Measurements from ENCODE around the gene SMIM22. TPM values are rescaled to one million over a fixed set of nuclear protein-coding genes. Genes with fewer than 3 reads are reported as not detected.

Gene SMIM22
- total and polyA plus RNA-seq, 4 donors = 0.49 to 1.2 (median 0.72) TPM; not detected in 1

DNA sequence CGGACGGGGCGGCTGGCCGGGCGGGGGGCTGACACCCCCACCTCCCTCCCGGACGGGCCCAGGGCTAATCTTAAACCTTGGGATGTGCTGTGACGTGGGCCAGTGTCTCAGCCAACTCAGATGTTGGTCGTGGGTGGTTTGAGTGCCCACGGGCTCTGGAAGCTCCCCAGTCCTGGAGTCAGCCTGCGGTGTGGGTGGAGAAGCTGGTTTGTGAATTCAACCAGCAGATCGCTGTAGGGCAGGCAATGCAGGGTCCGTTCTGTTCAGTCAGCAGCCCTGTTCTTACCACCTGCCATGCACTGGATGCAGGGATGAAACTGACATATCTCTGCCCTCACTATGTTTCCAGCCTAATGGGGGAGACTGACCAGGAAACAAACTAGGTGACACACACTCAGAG is 20.2 kb upstream of the SMIM22 start:
- WGBS = 93% methylated on average over 13 of the region's 13 CpGs

More for the DNA sequence above, 20.2 kb upstream of the SMIM22 start:
- Histone ChIP-seq H3K9ac (ENCODE audit: low read depth in 1 of 2, low read length in 2 of 2) (no peak overlapping the region), H3K27ac (ENCODE audit: low read depth in 1 of 2, low read length in 2 of 2) (no peak overlapping the region), H3K27me3 (ENCODE audit: control insufficient read depth in 4 of 4, insufficient read depth in 4 of 4, low read length in 3 of 4) (no peaks in the 10 kb centered on the region), H3K4me1 (ENCODE audit: control insufficient read depth in 4 of 4, insufficient read depth in 4 of 4, low read length in 3 of 4) (no peaks in the 10 kb centered on the region), H3K36me3 (ENCODE audit: control insufficient read depth in 4 of 4, insufficient read depth in 3 of 4, low read depth in 1 of 4, low read length in 3 of 4) (no peaks in the 10 kb centered on the region), H3K9me3 (ENCODE audit: control insufficient read depth in 4 of 4, low read length in 3 of 4) (no peaks in the 10 kb centered on the region), H3K4me3 (ENCODE audit: low read depth in 1 of 3, low read length in 3 of 3) (no peak overlapping the region)
- TF ChIP-seq EGR1 (IDR thresholded peaks at IDR 0.05; ENCODE audit: low read depth in 2 of 2) = no peak
- no peak for TF ChIP-seq RXRA (IDR thresholded peaks at IDR 0.05)
- TF ChIP-seq HNF4A (conservative IDR thresholded peaks at IDR 0.05) = no peak
- TF ChIP-seq, protein P1, sequence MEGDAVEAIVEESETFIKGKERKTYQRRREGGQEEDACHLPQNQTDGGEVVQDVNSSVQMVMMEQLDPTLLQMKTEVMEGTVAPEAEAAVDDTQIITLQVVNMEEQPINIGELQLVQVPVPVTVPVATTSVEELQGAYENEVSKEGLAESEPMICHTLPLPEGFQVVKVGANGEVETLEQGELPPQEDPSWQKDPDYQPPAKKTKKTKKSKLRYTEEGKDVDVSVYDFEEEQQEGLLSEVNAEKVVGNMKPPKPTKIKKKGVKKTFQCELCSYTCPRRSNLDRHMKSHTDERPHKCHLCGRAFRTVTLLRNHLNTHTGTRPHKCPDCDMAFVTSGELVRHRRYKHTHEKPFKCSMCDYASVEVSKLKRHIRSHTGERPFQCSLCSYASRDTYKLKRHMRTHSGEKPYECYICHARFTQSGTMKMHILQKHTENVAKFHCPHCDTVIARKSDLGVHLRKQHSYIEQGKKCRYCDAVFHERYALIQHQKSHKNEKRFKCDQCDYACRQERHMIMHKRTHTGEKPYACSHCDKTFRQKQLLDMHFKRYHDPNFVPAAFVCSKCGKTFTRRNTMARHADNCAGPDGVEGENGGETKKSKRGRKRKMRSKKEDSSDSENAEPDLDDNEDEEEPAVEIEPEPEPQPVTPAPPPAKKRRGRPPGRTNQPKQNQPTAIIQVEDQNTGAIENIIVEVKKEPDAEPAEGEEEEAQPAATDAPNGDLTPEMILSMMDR (IDR thresholded peaks at IDR 0.05; ENCODE audit: low read depth, low read length, missing input control) = no peak
- TF ChIP-seq TAF1 (conservative IDR thresholded peaks at IDR 0.05) = no peak
- TF ChIP-seq GABPA (IDR thresholded peaks at IDR 0.05 in 1 of 2, conservative IDR thresholded peaks at IDR 0.05 in 1 of 2) = no peak
- TF ChIP-seq, protein P2, sequence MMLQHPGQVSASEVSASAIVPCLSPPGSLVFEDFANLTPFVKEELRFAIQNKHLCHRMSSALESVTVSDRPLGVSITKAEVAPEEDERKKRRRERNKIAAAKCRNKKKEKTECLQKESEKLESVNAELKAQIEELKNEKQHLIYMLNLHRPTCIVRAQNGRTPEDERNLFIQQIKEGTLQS (IDR thresholded peaks at IDR 0.05) = no peak
- TF ChIP-seq YY1 (IDR thresholded peaks at IDR 0.05) = no peak
- TF ChIP-seq, protein P3, sequence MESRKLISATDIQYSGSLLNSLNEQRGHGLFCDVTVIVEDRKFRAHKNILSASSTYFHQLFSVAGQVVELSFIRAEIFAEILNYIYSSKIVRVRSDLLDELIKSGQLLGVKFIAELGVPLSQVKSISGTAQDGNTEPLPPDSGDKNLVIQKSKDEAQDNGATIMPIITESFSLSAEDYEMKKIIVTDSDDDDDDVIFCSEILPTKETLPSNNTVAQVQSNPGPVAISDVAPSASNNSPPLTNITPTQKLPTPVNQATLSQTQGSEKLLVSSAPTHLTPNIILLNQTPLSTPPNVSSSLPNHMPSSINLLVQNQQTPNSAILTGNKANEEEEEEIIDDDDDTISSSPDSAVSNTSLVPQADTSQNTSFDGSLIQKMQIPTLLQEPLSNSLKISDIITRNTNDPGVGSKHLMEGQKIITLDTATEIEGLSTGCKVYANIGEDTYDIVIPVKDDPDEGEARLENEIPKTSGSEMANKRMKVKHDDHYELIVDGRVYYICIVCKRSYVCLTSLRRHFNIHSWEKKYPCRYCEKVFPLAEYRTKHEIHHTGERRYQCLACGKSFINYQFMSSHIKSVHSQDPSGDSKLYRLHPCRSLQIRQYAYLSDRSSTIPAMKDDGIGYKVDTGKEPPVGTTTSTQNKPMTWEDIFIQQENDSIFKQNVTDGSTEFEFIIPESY (IDR thresholded peaks at IDR 0.05) = no peak
- TF ChIP-seq, protein P4, sequence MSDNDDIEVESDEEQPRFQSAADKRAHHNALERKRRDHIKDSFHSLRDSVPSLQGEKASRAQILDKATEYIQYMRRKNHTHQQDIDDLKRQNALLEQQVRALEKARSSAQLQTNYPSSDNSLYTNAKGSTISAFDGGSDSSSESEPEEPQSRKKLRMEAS (IDR thresholded peaks at IDR 0.05) = no peak
- TF ChIP-seq JUND (IDR thresholded peaks at IDR 0.05) = no peak
- no peak for TF ChIP-seq NR2F2 (IDR thresholded peaks at IDR 0.05)
- TF ChIP-seq, protein P5, sequence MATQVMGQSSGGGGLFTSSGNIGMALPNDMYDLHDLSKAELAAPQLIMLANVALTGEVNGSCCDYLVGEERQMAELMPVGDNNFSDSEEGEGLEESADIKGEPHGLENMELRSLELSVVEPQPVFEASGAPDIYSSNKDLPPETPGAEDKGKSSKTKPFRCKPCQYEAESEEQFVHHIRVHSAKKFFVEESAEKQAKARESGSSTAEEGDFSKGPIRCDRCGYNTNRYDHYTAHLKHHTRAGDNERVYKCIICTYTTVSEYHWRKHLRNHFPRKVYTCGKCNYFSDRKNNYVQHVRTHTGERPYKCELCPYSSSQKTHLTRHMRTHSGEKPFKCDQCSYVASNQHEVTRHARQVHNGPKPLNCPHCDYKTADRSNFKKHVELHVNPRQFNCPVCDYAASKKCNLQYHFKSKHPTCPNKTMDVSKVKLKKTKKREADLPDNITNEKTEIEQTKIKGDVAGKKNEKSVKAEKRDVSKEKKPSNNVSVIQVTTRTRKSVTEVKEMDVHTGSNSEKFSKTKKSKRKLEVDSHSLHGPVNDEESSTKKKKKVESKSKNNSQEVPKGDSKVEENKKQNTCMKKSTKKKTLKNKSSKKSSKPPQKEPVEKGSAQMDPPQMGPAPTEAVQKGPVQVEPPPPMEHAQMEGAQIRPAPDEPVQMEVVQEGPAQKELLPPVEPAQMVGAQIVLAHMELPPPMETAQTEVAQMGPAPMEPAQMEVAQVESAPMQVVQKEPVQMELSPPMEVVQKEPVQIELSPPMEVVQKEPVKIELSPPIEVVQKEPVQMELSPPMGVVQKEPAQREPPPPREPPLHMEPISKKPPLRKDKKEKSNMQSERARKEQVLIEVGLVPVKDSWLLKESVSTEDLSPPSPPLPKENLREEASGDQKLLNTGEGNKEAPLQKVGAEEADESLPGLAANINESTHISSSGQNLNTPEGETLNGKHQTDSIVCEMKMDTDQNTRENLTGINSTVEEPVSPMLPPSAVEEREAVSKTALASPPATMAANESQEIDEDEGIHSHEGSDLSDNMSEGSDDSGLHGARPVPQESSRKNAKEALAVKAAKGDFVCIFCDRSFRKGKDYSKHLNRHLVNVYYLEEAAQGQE (IDR thresholded peaks at IDR 0.05) = no peak
- no peak for TF ChIP-seq FOXA1 (IDR thresholded peaks at IDR 0.05)
- TF ChIP-seq HNF4G (IDR thresholded peaks at IDR 0.05) = no peak
- TF ChIP-seq RAD21 (IDR thresholded peaks at IDR 0.05) = no peak
- no peak for DNase-seq (ENCODE audit: low spot score)

Measured in liver (tissue), 9 donors.